OCI-LY3 (cell line): Measurements from ENCODE around the gene UGT2A3.
"Not testable (repeated sequence)": the region's sequence is repeated elsewhere in the genome, so short reads cannot be mapped to it uniquely, and the experiment has no call there.

Source experiments
- H2AFZ ChIP-seq: fragments of 200-600, 300-600 bp; shearing (Covaris generic); 2 replicates; pipeline ENCODE4 v1.6.0; 2014; ENCODE audit warnings: antibody characterized with exemption, low read depth, low read length
- H3K27ac ChIP-seq: fragments of 200-600, 300-600 bp; sonication (generic); 2 replicates; pipeline ENCODE4 v1.5.1; 2014; ENCODE audit warnings: mild to moderate bottlenecking, low read length, moderate library complexity, mixed read lengths
- H3K27me3 ChIP-seq: fragments of 200-600, 300-600 bp; sonication (generic); 2 replicates; pipeline ENCODE4 v1.6.1; 2014; ENCODE audit warnings: low read depth, low read length, mixed read lengths
- H3K36me3 ChIP-seq: fragments of 200-600, 300-600 bp; sonication (generic); replicated peaks from 2 replicates; pipeline ENCODE3; 2014; ENCODE audit warnings: low read depth, low read length, mixed read lengths
- H3K4me1 ChIP-seq: fragments of 300-600, 200-600 bp; sonication (generic); 2 replicates; pipeline ENCODE4 v1.6.1; 2014; ENCODE audit warnings: low read length, mixed read lengths
- H3K4me2 ChIP-seq: fragments of 200-600, 300-600 bp; sonication (generic); 2 replicates; pipeline ENCODE4 v1.6.1; 2014; ENCODE audit warnings: low read length, mixed read lengths
- H3K4me3 ChIP-seq: fragments of 300-600, 200-600 bp; sonication (generic); 2 replicates; pipeline ENCODE4 v1.5.1; 2014; ENCODE audit warnings: antibody characterized with exemption, mild to moderate bottlenecking, low read length, moderate library complexity
- H3K79me2 ChIP-seq: fragments of 300-600, 200-600 bp; shearing (Covaris generic); 2 replicates; pipeline ENCODE4 v1.6.1; 2014; ENCODE audit warnings: mild to moderate bottlenecking, low read length, mixed read lengths
- H3K9ac ChIP-seq: fragments of 300-600, 200-600 bp; shearing (Covaris generic); 2 replicates; pipeline ENCODE4 v1.6.0; 2014; ENCODE audit warnings: mild to moderate bottlenecking, low read length, moderate library complexity
- H3K9me3 ChIP-seq: fragments of 200-600, 300-600 bp; shearing (Covaris generic); 2 replicates; pipeline ENCODE4 v1.6.1; 2014; ENCODE audit warnings: low read length, mixed read lengths; ENCODE audit not compliant: insufficient read depth
- H4K20me1 ChIP-seq: fragments of 200-600, 300-600 bp; sonication (generic); 2 replicates; pipeline ENCODE4 v1.6.1; 2016; ENCODE audit warnings: low read length, mixed read lengths; ENCODE audit not compliant: insufficient read depth
- CTCF ChIP-seq: fragments of 200-600, 300-600 bp; sonication (generic); IDR thresholded peaks from 2 replicates; pipeline ENCODE4 v1.5.1; 2014; ENCODE audit warnings: antibody characterized with exemption, low read length, low read depth
- EZH2phosphoT487 ChIP-seq: fragments of 200-600 bp; shearing (Covaris generic); IDR thresholded peaks from 2 replicates; pipeline ENCODE4 v1.6.1; 2018; ENCODE audit warnings: antibody characterized with exemption, mixed run types, low read depth

The UGT2A3 gene

GRCh38 chr4:68960294-68961163, 8.9 kb upstream of the UGT2A3 start:
- no peaks in the 10 kb centered on the region for H4K20me1 ChIP-seq
- no peak overlapping the region for H3K4me3 ChIP-seq
- TF ChIP-seq EZH2phosphoT487 (no peak), CTCF (no peak)
- H3K79me2 ChIP-seq = no peaks in the 10 kb centered on the region
- H3K36me3 ChIP-seq = no peaks in the 10 kb centered on the region
- H3K9me3 ChIP-seq = no peaks in the 10 kb centered on the region
- no peak overlapping the region for H3K27ac ChIP-seq
- H2AFZ ChIP-seq = no peak overlapping the region
- H3K27me3 ChIP-seq = no peaks in the 10 kb centered on the region
- H3K4me1 ChIP-seq = no peaks in the 10 kb centered on the region
- H3K9ac ChIP-seq = no peak overlapping the region
- no peak overlapping the region for H3K4me2 ChIP-seq

- H3K9ac ChIP-seq, H3K36me3 ChIP-seq, H3K9me3 ChIP-seq, H4K20me1 ChIP-seq, H3K4me1 ChIP-seq, H3K4me3 ChIP-seq, H2AFZ ChIP-seq, H3K27ac ChIP-seq, H3K79me2 ChIP-seq, H3K4me2 ChIP-seq, H3K27me3 ChIP-seq: not testable (repeated sequence)
Measured at GRCh38 chr4:68959085-68959484, 7.5 kb upstream of the UGT2A3 start.

GRCh38 chr4:68954126-68954525, 2.5 kb upstream of the UGT2A3 start:
- no peaks in the 10 kb centered on the region for H3K9me3 ChIP-seq
- H4K20me1 ChIP-seq = no peaks in the 10 kb centered on the region
- no peaks in the 10 kb centered on the region for H3K79me2 ChIP-seq
- H3K36me3 ChIP-seq = no peaks in the 10 kb centered on the region
- H3K9ac ChIP-seq = no peak overlapping the region
- TF ChIP-seq EZH2phosphoT487 (no peak), CTCF (no peak)
- H3K27ac ChIP-seq = no peak overlapping the region
- H3K4me2 ChIP-seq = no peak overlapping the region
- H3K4me1 ChIP-seq = no peaks in the 10 kb centered on the region
- H3K4me3 ChIP-seq = no peak overlapping the region
- no peak overlapping the region for H2AFZ ChIP-seq
- H3K27me3 ChIP-seq = no peaks in the 10 kb centered on the region

GRCh38 chr4:68953056-68953596, 1.5 kb upstream of the UGT2A3 start:
- H3K79me2 ChIP-seq = no peaks in the 10 kb centered on the region
- no peaks in the 10 kb centered on the region for H3K9me3 ChIP-seq
- no peaks in the 10 kb centered on the region for H3K36me3 ChIP-seq
- H3K4me2 ChIP-seq = no peak overlapping the region
- no peaks in the 10 kb centered on the region for H3K27me3 ChIP-seq
- no peak overlapping the region for H3K27ac ChIP-seq
- TF ChIP-seq CTCF (no peak), EZH2phosphoT487 (no peak)
- H3K9ac ChIP-seq = no peak overlapping the region
- H2AFZ ChIP-seq = no peak overlapping the region
- no peak overlapping the region for H3K4me3 ChIP-seq
- no peaks in the 10 kb centered on the region for H3K4me1 ChIP-seq
- H4K20me1 ChIP-seq = no peaks in the 10 kb centered on the region
